HG03432 (cell line): ENCODE measurements around the gene CALY.

Source experiments
- ATAC-seq: cut with Tn5 transposase; IDR thresholded peaks from one replicate; pipeline ENCODE4 v1.9.1; 2021; ENCODE audit warnings: mild to moderate bottlenecking, moderate library complexity; ENCODE audit not compliant: unreplicated experiment

The CALY gene

DNA sequence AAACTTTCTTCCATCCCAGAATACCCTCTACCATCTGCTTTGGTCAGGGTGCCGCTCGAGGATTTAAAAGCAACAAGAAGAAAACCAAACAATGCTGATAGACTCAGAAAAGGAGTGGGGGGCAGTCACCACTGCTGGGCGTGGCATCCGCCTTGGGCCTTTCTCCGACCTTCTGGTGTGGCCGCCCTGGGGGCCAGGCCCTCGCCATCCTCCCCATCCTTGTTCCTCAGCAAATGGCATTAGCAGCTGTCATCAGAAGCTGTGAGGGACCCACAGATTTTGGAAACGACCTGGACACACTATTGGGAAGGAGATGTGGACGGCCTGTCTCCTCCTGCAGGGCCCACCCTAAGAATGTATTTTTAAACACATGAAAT lies 23.9 kb downstream of the CALY start:
- ATAC-seq: no peak

DNA sequence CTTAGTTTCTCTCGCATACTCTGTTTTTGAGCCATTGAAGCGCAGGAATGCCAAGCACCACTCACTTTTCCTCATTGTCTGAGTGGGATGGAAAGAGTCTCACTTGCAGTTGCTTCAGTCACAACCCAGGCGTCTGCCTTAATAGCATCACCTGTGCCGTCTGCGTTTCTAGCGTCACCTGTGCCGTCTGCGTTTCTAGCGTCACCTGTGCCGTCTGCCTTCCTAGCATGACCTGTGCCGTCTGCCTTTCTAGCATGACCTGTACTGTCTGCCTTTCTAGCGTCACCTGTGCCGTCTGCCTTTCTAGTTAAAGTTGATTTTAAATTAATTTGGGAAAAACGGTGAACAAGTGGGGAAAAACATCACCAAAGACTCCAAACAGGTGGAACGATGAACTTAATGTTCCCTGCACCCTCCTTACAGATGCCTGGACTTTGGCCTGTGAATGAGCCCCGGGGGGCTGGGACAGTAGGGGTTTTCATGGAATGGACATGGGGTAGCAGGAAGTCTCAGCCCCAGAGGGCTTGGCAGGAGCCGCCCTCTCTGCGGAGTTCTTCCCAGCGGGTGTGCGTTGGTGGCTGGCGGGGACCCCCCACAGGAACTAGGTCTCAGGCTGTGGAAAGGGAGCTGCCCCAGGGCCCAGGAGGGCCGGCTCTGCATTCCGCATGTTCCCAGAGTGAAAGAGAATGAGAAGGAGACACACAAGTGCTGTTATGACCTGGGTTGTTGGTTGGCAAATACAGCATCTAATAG lies 24.5 kb downstream of the CALY start:
- no peak for ATAC-seq

GRCh38 chr10:133311570-133311969 lies 25.1 kb downstream of the CALY start:
- no peak for ATAC-seq

GRCh38 chr10:133310789-133311188 lies 25.9 kb downstream of the CALY start:
- no peak for ATAC-seq

GRCh38 chr10:133310399-133310755 lies 26.3 kb downstream of the CALY start:
- ATAC-seq: no peak

GRCh38 chr10:133309720-133310398 lies 26.8 kb downstream of the CALY start:
- no peak for ATAC-seq

DNA sequence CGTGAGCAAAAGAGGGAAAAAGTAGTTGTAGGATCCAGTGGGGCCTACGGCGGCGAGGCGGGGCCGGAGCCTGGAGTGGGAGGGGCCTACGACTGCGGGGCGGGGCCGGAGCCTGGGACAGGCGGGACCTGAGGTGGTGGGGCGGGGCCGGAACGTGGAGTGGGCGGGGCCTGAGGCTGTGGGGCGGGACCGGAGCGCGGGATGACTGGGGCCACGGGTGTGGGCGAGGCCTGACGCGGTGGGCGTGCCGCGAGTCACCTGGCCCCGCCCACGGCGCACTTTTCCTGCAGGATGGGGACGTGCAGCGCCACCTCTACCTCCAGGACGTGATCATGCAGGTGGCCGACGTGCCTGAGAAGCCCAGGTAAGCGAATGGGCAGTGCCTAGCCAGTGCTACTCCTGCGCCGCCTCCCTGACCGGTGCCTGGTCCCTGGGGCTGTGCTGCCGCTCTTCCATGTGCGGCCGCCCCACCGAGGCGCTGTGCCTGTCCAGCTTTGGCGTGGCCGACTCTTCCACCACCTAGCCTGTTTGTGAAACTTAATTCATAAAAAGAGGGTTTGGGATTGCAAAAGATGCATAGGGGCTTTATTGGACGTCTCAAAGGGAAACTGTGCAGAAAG lies 27.5 kb downstream of the CALY start:
- peak; percentile 81 for ATAC-seq

- peak; percentile 81 for ATAC-seq
These were observed 28.1 kb downstream of the CALY start, which contains the start of the genes TUBGCP2 and ZNF511 for GRCh38 chr10:133308421-133309099. TSS of gene TUBGCP2 (minus strand) at chr10:133308872. CDS start at chr10:133302941, 5,931 bp downstream. TSS of gene ZNF511 (plus strand) at chr10:133308914. CDS start at chr10:133308944, 30 bp downstream.

DNA sequence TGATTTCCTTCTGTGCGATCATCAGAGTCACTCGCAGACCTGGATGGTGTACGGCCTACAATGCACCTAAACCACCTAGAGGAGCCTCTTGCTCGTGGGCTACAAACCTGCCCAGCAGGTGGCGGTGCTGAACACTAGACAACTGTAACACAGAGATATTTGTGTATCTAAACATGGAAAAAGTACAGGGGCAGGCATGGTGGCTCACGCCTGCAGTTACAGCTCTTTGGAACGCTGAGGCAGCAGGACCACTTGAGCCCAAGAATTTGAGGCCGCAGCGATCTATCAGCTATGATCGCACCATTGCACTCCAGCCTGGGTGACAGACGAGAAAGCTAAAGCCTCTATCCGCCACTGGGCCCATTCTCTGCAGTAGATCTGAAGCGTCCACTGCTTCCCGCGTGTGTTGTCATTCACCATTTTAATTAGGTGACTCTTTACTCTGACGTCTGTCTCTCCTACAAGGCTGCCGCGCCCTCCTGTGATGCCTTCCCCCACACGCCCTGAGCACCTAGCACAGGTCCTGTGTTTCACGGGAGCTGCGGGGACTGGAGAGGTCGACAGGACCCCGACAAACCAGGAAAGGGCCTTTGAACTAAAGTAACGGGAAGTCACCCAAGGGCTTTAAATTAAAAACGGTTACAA lies 28.8 kb downstream of the CALY start:
- peak; percentile 40 for ATAC-seq

DNA sequence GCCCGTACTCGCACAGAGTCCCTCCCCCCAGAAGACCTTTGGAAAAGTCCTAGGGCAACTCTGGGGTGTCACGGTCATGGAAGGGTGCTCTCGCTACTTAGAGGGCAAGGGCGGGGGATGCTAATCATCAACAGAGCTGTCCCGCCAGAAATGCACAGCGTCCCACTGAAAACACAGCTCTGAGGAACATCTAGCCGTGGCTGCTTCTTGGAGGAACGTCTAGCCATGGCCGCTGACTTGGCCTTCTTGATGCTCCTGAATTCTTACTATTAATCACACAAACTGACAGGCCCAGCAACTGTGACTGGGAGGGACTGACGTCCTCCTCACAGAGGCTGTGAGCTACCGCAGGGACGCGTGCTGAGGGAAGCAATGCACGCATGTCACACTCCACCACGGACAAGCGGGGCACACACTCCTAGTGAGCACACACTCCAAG lies 29.7 kb downstream of the CALY start:
- no peak for ATAC-seq

GRCh38 chr10:133306097-133306476 lies 30.6 kb downstream of the CALY start:
- no peak for ATAC-seq

- no peak for ATAC-seq
These were observed 33.5 kb downstream of the CALY start for GRCh38 chr10:133303206-133303605.

GRCh38 chr10:133302230-133302629 lies 34.5 kb downstream of the CALY start:
- no peak for ATAC-seq

GRCh38 chr10:133299738-133300137 lies 37.0 kb downstream of the CALY start:
- no peak for ATAC-seq

- no peak for ATAC-seq
These were observed 37.5 kb downstream of the CALY start for GRCh38 chr10:133299224-133299623.

GRCh38 chr10:133298466-133298865 lies 38.2 kb downstream of the CALY start:
- no peak for ATAC-seq

DNA sequence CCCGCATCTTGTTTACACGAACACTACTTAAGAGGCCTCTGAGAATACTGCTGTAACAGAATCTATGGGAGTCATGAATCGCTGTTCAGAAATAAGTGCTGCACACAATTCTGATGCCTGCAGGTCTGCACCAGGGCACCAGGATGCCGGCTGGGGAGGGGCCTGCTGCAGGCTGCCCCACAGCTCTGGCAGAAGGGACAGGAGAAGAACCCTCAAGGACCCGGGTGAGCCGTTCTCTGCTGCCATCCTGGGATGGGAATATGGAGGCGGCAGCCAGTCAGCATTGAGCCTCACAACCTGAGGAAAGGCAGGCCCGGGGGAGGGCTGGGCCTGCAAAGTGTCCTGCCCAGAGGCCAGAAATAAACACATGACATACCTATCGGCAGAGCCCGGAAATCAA lies 39.2 kb downstream of the CALY start:
- ATAC-seq: no peak

DNA sequence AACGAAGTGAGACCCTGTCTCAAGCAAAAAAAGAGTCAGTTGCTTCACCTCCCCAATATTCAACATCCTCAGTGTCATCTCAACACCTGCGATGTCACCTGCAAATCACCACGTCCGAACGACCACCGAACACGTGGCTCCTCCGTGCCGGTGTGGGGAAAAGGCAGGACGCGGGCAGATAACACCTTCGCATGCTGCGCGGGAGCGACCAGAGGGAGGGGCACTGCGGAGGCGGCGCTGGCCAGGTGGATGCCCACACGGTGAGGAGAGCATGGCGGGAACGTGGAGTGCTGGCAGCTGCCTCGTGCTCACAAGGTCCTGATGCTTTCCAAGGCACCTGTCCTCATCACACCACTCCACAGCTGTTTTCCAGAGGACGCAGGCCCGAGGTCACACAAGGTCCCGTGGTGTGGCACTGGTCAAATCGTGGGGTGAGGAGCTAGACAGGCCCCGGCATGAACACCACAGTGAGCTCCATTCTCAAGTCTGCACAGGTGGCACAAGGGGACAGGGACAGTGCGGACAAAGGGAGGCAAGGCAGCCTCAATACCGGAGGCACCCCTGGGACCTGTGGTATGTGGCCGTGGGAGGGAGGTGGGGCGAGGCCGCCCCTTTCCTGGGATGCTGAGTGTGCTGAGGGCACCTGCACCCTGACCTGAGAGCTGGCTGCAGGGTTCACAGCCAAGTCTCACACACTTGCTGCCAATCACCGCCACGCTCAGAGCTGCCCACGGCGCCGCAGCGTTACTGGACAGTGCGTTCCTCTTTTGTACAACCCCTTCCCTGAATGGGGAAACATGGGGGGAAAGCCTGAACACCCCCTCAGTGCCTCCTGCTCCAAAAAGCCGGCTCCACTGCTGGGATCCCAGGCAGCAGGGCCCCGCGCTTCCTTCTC lies 41.0 kb downstream of the CALY start:
- ATAC-seq: no peak

GRCh38 chr10:133294189-133294588 lies 42.5 kb downstream of the CALY start:
- ATAC-seq: no peak

DNA sequence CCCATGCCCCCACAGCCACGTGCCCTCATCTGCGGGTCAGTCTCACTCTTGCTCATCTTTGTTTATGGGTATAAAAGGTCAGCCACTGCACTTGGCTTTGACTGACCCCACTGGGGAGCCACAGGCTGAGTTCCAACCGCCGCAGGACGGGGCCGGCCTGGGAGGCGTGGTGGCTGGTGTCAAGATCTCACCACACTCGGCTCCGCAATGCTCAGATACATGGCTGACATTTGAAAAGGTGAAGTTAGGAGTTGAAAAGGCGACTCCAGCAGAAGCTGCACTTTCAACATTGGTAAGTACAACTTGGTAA lies 42.9 kb downstream of the CALY start:
- no peak for ATAC-seq
